WTC11 (cell line): Measurements from ENCODE around the gene BLMH. TPM values are rescaled to one million over a fixed set of nuclear protein-coding genes. Genes with fewer than 3 reads are reported as not detected.

Source experiments
- ATAC-seq: fragments of 200-7000 bp; cut with Tn5 transposase; 2 replicates; pipeline ENCODE4 v1.10.0; 2021; ENCODE audit warnings: mild to moderate bottlenecking, moderate library complexity
- CTCF ChIA-PET: fragments of 300-600 bp; sonication (Branson Sonifier 250); formaldehyde crosslinking; loops from one replicate; lab custom pipeline; 2021; ENCODE audit warnings: antibody characterized with exemption; lab: Charles Lee
- POLR2A ChIA-PET: fragments of 350-600 bp; sonication (Branson Sonifier 250); formaldehyde crosslinking; loops from one replicate; lab custom pipeline; 2021; ENCODE audit warnings: antibody characterized with exemption; lab: Charles Lee
- DNase-seq: peaks from one replicate; pipeline ENCODE4 v3.0.0; 2021; ENCODE audit warnings: low spot score
- H3K27ac Mint-ChIP-seq: 2 replicates; pipeline ENCODE4 v1.8.0; 2021; ENCODE audit warnings: mixed read lengths
- H3K27me3 Mint-ChIP-seq: 2 replicates; pipeline ENCODE4 v1.8.0; 2021; ENCODE audit warnings: low read depth, mild to moderate bottlenecking, moderate library complexity, mixed read lengths
- H3K36me3 Mint-ChIP-seq: 2 replicates; pipeline ENCODE4 v1.8.0; 2021; ENCODE audit warnings: mixed read lengths
- H3K4me1 Mint-ChIP-seq: 2 replicates; pipeline ENCODE4 v1.8.0; 2022; ENCODE audit warnings: mixed read lengths
- H3K4me3 Mint-ChIP-seq: 2 replicates; pipeline ENCODE4 v1.8.0; 2021; ENCODE audit warnings: mild to moderate bottlenecking, moderate library complexity, mixed read lengths
- H3K9me3 Mint-ChIP-seq: 2 replicates; pipeline ENCODE4 v1.8.0; 2021; ENCODE audit warnings: mixed read lengths
- ATF2 ChIP-seq: sonication (generic); formaldehyde crosslinking; IDR thresholded peaks from 2 replicates; pipeline ENCODE4 v1.8.1; 2022; ENCODE audit warnings: low read depth, missing genetic modification reagents, borderline replicate concordance
- ATF6 ChIP-seq: sonication (generic); formaldehyde crosslinking; IDR thresholded peaks from 2 replicates; pipeline ENCODE4 v1.8.1; 2023; ENCODE audit warnings: mild to moderate bottlenecking, missing genetic modification reagents
- CREM ChIP-seq: sonication (generic); formaldehyde crosslinking; IDR thresholded peaks from 2 replicates; pipeline ENCODE4 v1.8.1; 2022; ENCODE audit warnings: mild to moderate bottlenecking, missing genetic modification reagents, moderate library complexity
- ERG ChIP-seq: fragments of 250-450 bp; sonication (Bioruptor Pico); IDR thresholded peaks from 2 replicates; pipeline ENCODE4 v1.8.0; 2021; ENCODE audit warnings: mild to moderate bottlenecking
- FOXK1 ChIP-seq: sonication (generic); formaldehyde crosslinking; IDR thresholded peaks from 2 replicates; pipeline ENCODE4 v1.8.0; 2022; ENCODE audit warnings: mild to moderate bottlenecking, moderate library complexity, missing genetic modification reagents
- HMGXB4 ChIP-seq: sonication (generic); formaldehyde crosslinking; IDR thresholded peaks from 2 replicates; pipeline ENCODE4 v1.8.1; 2023; ENCODE audit warnings: mild to moderate bottlenecking, moderate library complexity, missing genetic modification reagents
- JUN ChIP-seq: sonication (generic); formaldehyde crosslinking; IDR thresholded peaks from 2 replicates; pipeline ENCODE4 v1.8.0; 2023; ENCODE audit warnings: mild to moderate bottlenecking, missing genetic modification reagents
- MLX ChIP-seq: sonication (generic); formaldehyde crosslinking; IDR thresholded peaks from 2 replicates; pipeline ENCODE4 v1.8.1; 2023; ENCODE audit warnings: mild to moderate bottlenecking, missing genetic modification reagents, moderate library complexity
- MXD4 ChIP-seq: fragments of 250-450 bp; sonication (Bioruptor Pico); IDR thresholded peaks from 2 replicates; pipeline ENCODE4 v1.8.0; 2021; ENCODE audit warnings: mild to moderate bottlenecking, moderate library complexity, borderline replicate concordance
- OVOL2 ChIP-seq: fragments of 250-450 bp; sonication (Bioruptor Pico); IDR thresholded peaks from 2 replicates; pipeline ENCODE4 v1.9.0; 2021; ENCODE audit warnings: mild to moderate bottlenecking, borderline replicate concordance
- PRDM15 ChIP-seq: sonication (generic); formaldehyde crosslinking; IDR thresholded peaks from 2 replicates; pipeline ENCODE4 v1.8.0; 2022; ENCODE audit warnings: missing genetic modification reagents
- SMAD4 ChIP-seq: sonication (generic); formaldehyde crosslinking; IDR thresholded peaks from 2 replicates; pipeline ENCODE4 v1.8.0; 2022; ENCODE audit warnings: mild to moderate bottlenecking, missing genetic modification reagents
- ZNF219 ChIP-seq: sonication (generic); formaldehyde crosslinking; IDR thresholded peaks from 2 replicates; pipeline ENCODE4 v1.8.0; 2023; ENCODE audit warnings: missing genetic modification reagents, mild to moderate bottlenecking, borderline replicate concordance
- ZNF232 ChIP-seq: sonication (generic); formaldehyde crosslinking; IDR thresholded peaks from 2 replicates; pipeline ENCODE4 v1.8.0; 2022; ENCODE audit warnings: mild to moderate bottlenecking, missing genetic modification reagents
- ZNF281 ChIP-seq: sonication (generic); formaldehyde crosslinking; IDR thresholded peaks from 2 replicates; pipeline ENCODE4 v1.8.0; 2023; ENCODE audit warnings: mild to moderate bottlenecking, missing genetic modification reagents
- ZNF317 ChIP-seq: sonication (generic); formaldehyde crosslinking; IDR thresholded peaks from 2 replicates; pipeline ENCODE4 v1.8.1; 2023; ENCODE audit warnings: low read depth, mild to moderate bottlenecking, moderate library complexity, missing genetic modification reagents, borderline replicate concordance
- ZNF396 ChIP-seq: fragments of 250-450 bp; sonication (Bioruptor Pico); IDR thresholded peaks from 2 replicates; pipeline ENCODE4 v1.8.0; 2021; ENCODE audit warnings: mild to moderate bottlenecking, moderate library complexity, borderline replicate concordance
- ZNF423 ChIP-seq: fragments of 250-450 bp; sonication (Bioruptor Pico); IDR thresholded peaks from 2 replicates; pipeline ENCODE4 v2.1.2; 2022; ENCODE audit warnings: mild to moderate bottlenecking, moderate library complexity
- ZNF512 ChIP-seq: sonication (generic); formaldehyde crosslinking; IDR thresholded peaks from 2 replicates; pipeline ENCODE4 v1.8.1; 2022; ENCODE audit warnings: missing genetic modification reagents, borderline replicate concordance
- ZNF671 ChIP-seq: fragments of 250-450 bp; sonication (Bioruptor Pico); IDR thresholded peaks from 2 replicates; pipeline ENCODE4 v1.8.0; 2021; ENCODE audit warnings: mild to moderate bottlenecking
- total RNA-seq: library from RNA; stranded (reverse); gene quantifications from 3 replicates; pipeline ENCODE4 v1.2.3, GENCODE V29; 2021

The BLMH gene
- total RNA-seq, 1 experiment from 2014 or later = 63.9 TPM

GRCh38 chr17:30209930-30210329 is 81.8 kb downstream of the BLMH start (continued):
- no peak for TF ChIP-seq ZNF219
- TF ChIP-seq ATF2 (CRISPR knock-in tag) = no peak
- no peak for TF ChIP-seq ZNF423 (CRISPR knock-in tag)
- TF ChIP-seq ATF6 (CRISPR knock-in tag) = no peak

GRCh38 chr17:30208214-30208613 is 83.5 kb downstream of the BLMH start:
- Mint-ChIP-seq H3K4me1 (0 out of 2 replicates have a peak, but pooled peaks cover 4% of the 10 kb centered on the region), H3K9me3 (no peaks in the 10 kb centered on the region), H3K27ac (no peak overlapping the region), H3K27me3 (no peaks in the 10 kb centered on the region), H3K4me3 (no peak overlapping the region), H3K36me3 (no peaks in the 10 kb centered on the region)
- CTCF ChIA-PET = interaction anchor here (1.2 kb wide), 1 partner anchor 104 kb away, joined by 3 read pairs; no protein-coding TSS in a partner anchor
- ATAC-seq (no peak), DNase-seq (no peak)
- POLR2A ChIA-PET = no interaction called here
- no peak for TF ChIP-seq ZNF512 (CRISPR knock-in tag)
- TF ChIP-seq MLX = no peak
- no peak for TF ChIP-seq ZNF317
- TF ChIP-seq ZNF671 (CRISPR knock-in tag) = no peak
- TF ChIP-seq JUN = no peak
- TF ChIP-seq PRDM15 = no peak
- no peak for TF ChIP-seq SMAD4 (CRISPR knock-in tag)
- no peak for TF ChIP-seq FOXK1 (CRISPR knock-in tag)
- TF ChIP-seq ZNF396 (CRISPR knock-in tag) = no peak
- TF ChIP-seq OVOL2 (CRISPR knock-in tag) = no peak
- no peak for TF ChIP-seq CREM (CRISPR knock-in tag)
- no peak for TF ChIP-seq ZNF232
- no peak for TF ChIP-seq ERG
- TF ChIP-seq MXD4 = no peak
- no peak for TF ChIP-seq ZNF281 (CRISPR knock-in tag)
- TF ChIP-seq HMGXB4 (CRISPR knock-in tag) = no peak
